ENCODE measurements around the gene CEACAM4.

Gene CEACAM4
- total RNA-seq: 0 to 0.07 reads per million in 2 donors

DNA sequence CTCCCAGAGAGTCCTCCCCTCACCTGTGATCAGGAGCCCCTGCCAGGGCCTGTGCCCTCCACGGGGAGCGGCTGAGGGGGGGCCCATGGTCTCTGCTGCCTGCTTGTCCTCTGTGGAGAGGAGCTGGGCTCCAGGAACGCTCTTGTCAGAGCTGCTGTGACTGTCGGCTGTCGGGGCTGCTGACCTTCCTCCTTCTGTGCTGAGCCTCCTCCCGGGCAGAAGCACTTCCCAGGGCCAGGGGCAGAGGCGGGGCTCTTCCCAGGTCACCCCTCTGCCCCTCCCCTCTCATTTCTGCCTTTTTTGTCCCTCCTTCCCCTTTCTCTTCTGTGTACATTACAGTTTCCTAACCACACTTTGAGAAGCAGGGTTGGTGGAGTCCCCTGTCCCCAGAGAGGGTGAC is at the start of gene CEACAM4:
TSS of gene CEACAM4 (minus strand) at position 198 of the 400 bp plus-strand sequence. CDS start at position 87, 111 bp downstream.
- DNase-seq: no peak

DNA sequence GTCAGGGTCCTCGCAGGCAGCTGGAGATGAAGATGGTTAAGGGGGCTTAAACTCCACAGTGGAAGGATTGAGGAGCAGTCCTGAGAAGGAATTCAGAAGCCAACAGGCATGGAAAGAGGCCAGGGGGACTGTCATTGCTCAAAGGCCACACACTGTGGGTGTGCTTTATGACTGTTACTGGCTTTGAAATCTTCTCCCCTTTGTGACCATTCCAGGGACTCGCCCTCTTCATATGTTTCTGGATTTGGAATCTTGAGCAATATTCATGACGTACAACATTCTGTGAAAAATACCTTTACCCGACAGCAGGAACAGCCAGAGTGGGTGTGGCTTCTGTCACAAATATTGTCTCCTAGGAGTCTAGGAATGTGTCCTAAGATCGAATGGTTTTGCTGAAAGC is 44.6 kb upstream of the CEACAM4 start:
- no peak for DNase-seq

DNA sequence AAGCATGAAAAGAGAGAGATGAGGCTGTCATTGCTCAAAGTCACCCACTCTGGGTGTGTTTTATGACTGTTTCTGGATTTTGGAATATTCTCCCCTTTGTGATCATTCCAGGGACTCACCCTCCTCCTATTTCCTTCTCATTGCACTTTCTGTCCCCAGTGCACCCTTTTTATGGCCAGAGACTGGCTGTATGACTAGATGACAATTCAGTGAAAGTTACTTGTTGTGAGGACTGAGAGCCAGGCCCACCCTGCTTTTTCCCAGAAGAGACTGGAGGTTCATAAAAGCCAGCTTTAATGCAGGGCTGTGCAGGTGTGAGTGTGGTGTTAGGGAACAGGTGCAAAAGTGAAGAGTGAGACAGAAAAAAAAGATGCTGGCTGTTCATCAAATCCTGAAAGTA is 43.9 kb upstream of the CEACAM4 start:
- no peak for DNase-seq

DNA sequence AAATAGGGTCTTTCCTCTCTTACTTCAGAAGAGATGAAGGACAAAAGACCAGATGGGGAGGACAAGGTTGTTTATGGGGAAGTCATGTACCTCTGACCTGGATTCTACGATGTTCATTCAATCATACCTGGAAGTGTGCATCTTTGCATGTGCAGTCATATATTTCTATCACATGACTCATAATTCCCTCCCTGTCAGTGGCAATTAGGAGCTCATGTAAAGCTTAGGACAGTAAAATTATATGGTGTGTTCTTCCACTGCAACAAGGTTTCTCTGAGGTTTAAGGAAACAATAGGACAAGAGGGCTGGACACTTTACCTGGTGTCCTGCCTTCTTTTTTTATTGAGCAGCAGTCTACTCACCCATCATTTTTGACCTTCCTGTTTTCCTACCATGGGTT is 41.4 kb upstream of the CEACAM4 start:
- DNase-seq: no peak

DNA sequence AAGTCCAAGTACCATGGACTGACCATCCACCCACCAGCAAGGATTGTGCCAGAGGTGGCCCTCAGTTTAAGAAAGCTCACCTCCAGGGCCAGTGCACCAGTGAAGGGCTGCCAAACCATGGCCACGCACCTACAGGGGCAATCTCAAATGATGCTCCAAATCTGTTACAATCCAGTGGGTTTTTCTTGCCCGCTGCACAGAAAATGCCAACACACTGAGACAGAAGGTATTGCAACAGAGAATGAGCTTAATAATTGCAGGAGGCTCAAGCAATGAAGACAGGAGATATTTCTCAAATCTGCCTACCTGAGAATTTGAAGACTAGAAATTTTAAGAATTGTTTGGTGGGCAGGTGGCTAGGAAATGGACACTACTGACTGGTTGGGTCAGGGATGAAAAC is 39.2 kb upstream of the CEACAM4 start:
- DNase-seq: no peak

DNA sequence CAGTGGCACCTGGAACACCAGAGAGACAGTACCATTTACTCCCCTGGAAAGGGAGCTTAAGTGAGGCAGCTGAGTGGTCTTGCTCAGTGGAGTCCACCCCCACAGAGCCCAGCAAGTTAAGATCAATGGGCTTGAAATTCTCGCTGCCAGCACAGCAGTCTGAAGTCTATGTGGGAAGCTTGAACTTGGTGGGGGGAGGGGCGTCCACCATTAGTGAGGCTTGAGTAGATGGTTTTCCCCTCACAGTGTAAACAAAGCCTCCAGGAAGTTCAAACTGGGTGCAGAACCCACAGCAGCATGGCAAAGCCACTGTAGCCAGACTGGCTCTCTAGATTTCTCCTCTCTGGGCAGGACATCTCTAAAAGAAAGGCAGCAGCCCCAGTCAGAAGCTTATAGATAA is 30.3 kb upstream of the CEACAM4 start:
- DNase-seq: peak; percentile 23

DNA sequence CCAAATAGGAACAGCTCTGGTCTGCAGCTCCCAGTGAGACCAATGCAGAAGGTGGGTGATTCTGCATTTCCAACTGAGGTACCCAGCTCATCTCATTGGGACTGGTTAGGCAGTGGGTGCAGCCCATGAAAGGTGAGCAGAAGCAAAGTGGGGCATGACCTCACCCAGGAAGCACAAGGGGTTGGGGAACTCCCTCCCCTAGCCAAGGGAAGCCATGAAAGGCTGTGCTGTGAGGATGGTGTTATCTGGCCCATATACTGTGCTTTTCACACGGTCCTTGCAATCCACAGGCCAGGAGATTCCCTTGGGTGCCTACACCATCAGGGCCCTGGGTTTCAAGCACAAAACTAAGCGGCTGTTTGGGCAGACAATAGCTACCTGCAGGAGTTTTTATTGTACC is 29.9 kb upstream of the CEACAM4 start:
- DNase-seq: peak; percentile 41

DNA sequence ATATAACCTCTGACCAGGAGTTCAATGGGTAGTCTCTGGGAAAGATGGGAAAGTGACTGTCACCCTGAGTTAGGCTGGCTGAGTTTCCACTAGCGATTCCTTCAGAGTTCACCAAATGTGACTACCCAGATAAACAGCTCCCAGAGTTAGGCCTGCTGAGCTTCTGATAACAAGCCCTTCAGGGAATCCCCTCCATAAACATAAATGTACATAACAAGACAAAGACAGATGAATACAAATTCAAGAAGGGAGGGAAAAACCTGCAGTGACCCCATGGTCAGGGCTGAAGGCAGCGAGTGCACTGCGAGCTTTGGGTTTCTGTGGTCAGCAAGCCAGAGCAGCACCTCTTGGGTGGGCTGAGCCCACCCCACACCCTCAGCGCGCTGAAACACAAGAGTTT is 25.4 kb upstream of the CEACAM4 start:
- no peak for DNase-seq

DNA sequence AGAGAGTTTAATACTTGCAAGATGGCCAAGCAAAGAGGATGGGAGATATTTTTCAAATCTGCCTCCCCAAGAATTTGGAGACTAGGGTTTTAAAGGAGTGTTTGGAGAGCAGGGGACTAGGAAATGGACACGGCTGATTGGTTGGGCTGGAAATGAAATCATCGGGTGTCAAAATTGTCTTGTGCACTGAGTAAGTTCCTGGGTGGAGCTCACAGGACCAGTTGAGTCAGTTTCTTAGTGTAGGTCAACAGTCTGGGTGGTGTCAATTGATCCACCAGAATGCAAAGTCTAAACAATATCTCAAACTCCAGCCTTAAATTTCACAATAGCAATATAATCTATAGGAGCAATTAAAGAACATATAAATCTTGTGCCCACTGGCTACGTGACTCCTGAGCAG is 23.0 kb upstream of the CEACAM4 start:
- no peak for DNase-seq

DNA sequence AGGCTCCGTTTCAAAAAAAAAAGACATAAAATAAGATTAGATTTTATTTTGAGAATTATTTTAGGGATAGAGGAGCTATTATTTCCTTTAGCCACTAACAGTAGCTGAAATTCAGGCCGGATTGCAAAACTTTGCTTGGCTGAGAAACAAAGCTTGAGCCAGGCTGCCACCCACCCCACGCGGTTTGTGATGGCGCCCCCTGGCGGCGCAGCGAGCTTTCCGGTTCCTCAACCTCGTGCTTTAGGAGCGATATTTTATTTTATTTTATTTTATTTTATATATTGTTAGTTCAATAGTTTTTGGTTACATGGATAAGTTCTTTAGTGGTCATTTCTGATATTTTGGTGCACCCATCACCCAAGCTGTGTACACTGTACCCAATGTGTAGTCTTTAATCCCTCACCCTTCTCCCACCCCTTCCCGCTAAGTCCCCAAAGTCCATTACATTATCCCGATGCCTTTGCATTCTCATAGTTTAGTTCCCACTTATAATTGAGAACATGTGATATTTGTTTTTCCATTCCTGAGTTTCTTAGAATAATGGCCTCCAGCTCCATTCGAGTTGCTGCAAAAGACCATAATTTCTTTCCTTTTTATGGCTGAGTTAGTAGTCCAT is 19.8 kb upstream of the CEACAM4 start:
- peak; percentile 47 for DNase-seq

DNA sequence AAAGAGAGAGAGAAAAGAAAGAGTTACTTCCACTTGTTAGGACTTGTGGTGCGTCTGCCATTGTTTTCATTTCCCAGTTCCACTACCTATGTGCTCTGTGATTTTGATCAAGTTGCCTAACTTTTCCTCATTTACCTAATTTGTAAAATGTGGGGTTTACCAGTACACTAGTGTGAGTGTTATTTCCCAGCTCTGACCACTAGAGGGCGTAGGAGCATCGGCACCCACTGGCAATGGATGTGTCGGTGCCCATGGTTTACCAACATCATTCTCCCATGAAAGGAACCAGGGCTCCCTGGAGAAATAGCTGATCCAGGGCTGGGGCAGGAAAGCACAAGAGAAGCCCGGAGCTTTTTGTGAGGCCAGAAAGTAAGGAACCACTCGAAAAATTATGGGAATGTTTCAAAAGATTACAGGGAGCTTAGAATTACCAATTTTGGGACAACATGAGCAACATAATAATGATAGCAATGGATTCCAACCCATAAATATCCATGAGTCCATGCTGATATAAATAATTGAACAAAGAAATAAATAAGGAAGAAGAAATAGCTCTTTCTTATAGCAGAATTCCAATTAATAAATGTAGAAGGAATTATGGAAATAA is 15.1 kb upstream of the CEACAM4 start:
- peak; percentile 67 for DNase-seq

DNA sequence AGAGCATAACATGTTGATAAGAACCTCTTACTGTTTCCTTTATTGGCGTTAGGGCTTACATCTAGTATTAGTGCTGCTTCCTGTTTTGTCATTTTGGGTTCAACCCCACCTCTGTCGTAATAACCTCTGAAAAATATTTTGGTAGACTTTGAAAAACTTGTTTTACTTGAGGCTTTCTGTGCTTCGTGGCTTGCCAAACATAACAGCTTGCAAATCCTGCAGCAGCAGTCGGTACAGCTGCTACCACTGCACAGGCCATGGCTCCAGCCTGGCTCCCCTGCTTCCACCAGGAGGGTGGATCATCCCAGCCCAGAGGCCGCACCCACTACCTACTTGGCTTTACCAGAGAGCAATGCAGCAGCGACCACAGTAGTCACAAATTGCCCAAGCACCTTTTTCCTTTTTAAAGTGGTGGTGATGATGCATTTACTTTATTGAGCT is 11.8 kb upstream of the CEACAM4 start:
- no peak for DNase-seq

DNA sequence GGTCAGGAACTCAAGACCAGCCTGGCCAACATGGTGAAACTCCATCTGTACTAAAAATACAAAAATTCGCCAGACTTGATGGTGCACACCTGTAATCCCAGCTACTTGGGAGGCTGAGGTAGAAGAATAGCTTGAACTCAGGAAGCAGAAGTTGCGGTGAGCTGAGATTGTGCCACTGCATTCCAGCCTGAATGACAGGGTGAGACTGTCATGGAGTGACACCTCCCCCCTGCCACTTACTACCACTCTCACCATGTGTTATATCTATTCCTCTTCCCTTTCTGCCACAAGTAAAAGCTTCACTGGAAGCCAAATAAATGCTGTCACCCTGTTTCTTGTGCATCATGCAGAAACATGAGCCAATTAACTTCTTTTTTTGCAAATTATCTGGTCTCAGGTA is 10.6 kb upstream of the CEACAM4 start:
- no peak for DNase-seq

DNA sequence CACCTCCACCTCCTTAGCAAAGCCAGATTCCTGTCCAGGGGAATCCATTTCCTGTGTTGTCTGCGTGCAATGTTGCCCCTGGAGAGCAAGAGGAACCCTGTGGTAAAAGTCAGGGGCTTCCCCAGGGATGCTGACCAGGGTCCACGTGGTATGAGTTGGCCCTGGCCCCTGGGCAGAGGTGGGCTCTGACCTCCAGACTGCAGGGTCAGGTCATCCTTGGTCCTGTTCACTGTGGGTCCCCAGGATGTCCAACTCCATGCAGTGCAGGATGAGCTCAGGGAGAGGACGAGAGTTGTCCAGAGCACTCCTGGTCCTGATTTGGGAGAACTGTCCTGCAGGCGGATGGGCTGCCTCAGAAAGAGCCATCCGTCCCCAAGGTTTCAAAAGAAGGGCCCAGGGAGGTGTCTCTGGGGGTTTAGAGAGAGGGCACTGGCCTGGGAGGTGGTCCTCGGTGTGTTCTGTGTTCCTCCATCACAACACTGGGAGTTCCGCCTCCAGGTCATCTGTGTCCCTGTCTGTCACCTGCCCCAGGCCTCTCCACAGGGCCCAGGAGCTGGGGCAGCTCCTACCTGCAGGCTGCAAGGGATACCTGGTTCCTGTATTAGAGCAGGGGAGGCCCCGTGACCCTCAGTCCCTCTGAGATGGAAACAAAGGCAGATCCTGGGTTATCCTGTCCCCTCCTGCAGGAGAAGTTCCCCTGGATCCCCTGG is 1.2 kb upstream of the CEACAM4 start:
- no peak for DNase-seq

DNA sequence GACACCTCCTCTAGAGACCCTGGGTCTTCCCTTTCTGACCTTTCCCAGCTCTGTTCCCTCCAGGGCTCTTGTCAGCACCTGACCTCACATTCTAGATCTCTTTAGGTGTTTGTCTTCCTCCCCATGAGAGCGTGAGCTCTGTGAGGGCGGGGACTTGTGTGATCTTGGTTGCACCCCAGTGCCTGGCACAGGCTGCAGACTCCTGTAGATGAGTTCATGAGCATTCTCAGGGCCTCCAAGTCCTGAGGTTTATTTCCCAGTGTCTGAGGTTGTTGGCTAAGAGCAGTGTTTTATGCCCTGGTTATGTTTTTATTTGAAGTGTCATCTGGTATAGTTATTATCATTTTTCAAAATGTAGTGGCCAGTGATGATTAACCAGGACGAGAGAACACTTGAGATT is 596 bp downstream of the CEACAM4 start:
- no peak for DNase-seq

DNA sequence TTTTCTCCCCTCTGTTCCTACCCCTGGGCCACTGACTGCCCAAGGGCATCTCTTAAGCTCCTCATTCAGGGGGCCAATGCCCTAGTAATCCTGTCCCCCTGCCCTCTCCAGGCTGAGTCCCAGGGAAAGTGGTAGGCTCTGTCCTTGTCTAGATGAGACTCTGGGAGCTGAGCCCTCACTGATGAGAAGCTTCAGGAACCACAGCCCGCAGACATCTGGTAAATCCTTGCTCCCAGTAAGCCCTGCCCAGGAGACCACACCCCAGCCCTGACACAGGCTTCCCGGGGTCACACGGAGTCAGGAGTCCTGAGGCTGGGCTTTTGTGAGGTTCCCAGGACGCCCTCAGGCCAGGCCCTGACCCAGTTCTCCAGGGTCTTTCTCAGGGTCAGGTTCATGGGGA is 1.9 kb downstream of the CEACAM4 start:
- no peak for DNase-seq

DNA sequence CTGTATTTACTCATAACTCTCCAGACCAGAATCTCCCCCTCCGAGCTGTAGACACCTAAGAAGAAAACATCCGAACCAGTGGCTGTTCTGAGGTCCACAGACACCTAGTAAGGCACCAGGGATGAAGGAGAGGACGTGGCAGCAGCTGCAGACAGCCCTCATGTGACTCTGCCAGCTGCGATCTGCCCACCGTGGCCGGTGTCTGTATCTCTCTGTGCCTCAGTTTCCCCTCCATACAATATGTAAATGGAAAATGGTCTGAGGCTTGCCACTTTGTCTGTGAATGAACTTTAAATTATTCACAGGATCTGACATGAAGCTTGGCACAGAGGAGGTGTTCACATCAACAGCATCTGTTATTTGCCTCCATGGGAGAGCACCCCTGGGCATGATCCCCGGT is 2.4 kb downstream of the CEACAM4 start:
- DNase-seq: no peak

DNA sequence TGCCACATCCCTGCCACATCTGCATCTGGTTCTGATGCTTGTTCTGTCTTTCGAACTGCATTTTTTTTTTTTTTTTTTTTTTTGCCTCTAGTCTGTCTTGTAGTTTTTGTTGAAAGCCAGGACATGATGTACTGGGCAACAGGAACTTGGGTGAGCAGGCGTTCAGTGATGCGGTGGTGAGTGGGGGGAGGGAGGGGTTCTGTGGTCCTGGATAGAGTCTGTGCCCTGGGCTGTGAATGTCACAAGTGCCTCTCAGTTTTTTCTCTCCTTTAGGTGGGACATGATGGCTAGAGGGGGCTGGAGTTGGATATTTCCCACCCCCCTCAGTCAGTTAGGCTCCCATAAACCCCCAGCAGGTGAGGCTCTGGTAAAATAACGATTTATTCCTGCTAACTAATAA is 3.5 kb downstream of the CEACAM4 start:
- DNase-seq: no peak

DNA sequence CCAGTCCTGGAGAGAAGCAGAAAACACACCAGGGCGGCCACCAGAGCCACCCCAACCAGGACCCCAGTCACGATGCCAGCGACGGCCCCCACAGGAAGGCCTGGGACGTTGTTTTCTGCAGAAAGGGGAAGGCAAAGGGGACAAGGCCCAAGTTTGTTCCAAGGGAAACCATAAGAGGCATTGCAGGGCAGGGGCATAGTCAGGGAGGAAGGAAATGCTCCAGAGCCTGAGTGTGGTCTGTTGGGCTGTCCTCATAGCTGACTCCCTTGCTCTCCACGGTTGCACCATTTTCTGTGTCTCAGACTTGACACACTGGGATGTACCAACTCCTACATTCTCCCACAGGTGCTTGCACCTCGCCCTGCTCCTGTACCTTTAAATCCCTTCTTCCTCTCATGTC is 5.2 kb downstream of the CEACAM4 start:
- DNase-seq: no peak

DNA sequence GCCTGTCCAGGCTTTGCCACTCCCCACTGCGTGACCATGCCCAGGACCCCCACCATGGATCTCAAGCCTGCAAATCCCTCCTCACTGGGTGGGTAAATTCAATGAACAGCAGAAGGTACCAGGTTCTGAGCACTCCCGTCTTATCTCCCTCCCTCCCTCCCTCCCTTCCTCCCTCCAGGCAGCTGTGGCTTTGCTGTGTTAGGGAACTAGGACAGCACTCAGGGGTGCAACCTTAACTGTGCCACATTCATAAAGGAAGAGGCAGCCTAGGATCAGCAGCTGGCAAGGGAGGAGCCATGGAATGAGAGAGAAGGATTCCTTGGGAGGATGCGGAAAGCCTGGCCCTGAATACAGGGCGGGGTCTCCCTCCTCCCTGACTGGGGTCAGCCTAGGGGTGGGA is 5.6 kb downstream of the CEACAM4 start:
- no peak for DNase-seq

DNA sequence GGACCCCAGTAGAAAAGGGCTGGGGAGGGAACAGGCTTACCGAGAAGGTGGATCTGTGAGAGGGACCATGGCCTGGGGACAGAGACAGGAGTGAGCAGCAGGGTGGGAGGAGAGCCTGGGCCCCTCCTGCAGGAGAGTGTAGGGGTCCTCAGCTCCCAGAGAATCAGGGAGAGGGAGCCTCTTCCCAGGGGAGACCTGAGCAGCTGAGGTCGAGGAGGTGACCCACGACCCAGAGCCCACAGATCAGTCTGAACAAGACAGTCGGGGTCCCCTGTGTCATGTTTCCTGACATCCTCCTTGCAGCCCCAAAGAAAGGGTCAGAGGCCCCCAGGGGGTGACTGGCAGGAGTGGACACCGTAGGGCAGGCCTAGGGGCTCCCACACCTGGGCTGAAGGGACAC is 6.7 kb downstream of the CEACAM4 start:
- no peak for DNase-seq

DNA sequence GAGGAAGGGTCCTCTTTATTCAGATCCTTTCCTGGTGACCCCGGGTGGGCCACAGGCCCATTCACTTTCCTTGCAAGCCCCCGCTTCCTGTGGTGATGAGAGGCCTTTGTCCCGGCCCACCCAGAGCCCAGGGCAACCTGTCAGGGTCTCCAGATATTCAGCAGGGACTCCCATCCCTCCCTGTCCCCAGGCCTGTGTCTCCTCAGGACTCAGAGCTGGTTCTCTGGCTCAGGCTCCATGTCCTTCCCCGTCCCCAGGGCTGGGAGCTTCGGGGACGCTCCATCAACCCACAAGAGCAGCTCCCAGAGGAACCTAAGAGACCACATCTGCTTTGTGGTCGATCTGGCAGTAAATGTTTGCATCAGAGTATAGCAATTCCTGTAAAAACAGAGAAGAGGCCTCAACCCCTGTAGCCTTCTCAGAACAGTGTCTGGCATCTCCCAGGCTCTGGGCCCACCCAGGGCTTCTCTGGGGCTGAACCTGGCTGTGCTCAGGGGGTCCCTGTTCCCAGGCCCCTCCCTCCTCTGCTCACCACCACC is 7.8 kb downstream of the CEACAM4 start:
- no peak for DNase-seq

DNA sequence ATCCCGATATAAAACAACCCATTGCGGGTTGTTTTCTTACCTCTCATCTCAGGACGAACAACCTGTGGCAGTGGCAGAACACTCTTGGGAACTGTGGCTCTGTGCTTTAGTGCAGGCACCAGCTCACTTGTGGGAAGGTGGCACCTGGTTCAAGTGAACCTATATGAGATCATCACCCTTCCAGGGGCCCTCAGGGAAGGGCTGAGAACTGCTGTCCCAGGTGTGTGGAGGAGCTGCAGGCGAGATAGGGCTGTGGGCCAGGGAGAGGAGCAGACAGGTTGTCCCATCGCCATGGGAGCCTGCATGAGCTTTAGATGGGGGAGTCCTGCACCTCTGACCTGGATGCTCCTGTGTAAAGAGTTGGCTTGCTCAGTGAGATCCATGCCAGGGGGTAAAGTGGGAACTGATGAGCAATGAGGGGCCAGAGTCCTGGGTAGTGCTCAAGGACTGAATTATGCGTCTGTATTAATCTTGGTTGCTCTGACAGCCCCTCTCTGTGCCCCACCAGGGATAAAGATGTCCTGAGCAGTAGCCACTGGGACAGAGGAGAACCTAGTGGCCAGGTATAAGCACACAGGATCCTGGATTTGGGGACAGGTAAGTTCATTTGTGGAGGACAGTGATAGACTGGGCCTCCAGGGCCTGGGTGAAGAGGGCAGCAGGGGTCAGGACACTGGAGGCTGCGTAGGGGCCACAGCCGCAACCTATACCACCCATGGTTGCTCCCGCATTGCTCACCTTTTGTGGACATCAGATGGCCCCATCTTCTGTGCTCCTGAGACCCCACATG is 8.7 kb downstream of the CEACAM4 start:
- no peak for DNase-seq

Data from T-helper 9 cell (primary cell).